ENCODE measurements around the gene CFAP20DC.
A peak's percentile ranks its signal among the peaks of the same experiment; 100 is the strongest.

CFAP20DC gene

DNA sequence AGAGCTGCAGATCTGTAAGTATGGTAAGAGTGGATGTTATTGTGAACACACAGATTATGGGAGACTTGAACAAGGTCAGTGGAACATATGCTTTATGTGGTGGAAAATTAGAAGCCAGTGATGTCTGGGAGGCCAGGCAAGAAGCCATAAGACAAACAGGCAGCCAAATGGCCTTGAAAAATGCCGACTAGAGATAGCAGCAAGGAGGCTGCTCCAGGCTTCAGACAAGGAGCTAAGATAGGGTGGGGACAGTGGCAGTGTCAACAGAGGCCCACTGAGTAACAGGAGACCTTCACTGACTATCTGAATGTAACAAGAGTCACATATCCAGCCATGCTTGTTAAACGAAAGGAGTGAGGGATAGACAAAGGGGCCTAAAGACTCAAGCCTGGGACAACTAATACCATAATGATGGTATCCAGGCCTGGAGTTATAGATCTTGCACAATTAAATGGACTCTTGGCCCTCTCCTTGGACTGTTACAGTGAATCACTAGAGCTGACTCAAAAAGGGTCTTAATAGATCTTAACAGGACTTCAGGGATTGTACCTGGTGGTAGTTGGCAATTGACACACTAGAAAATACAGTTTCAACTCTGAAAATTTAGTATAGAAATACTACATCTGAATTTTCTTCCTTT is 50.6 kb downstream of the CFAP20DC start:
- Histone ChIP-seq H3K36me3 (ENCODE audit: control insufficient read depth in 5 of 5, insufficient read depth in 5 of 5, low read length in 5 of 5) (no peaks in the 10 kb centered on the region), H3K4me1 (ENCODE audit: control insufficient read depth in 5 of 5, insufficient read depth in 5 of 5, low read length in 5 of 5) (no peaks in the 10 kb centered on the region), H3K27me3 (ENCODE audit: control insufficient read depth in 5 of 5, insufficient read depth in 4 of 5, low read length in 5 of 5) (no peaks in the 10 kb centered on the region)

GRCh38 chr3:58998476-58999117 is 51.2 kb downstream of the CFAP20DC start:
- H3K27ac ChIP-seq (ENCODE audit: low read depth, low read length), result no peak overlapping the region
- no peaks in the 10 kb centered on the region for H3K27me3 ChIP-seq (ENCODE audit: control insufficient read depth in 5 of 5, insufficient read depth in 4 of 5, low read length in 5 of 5)
- no peaks in the 10 kb centered on the region for H3K9me3 ChIP-seq (ENCODE audit: control insufficient read depth in 5 of 5, low read length in 5 of 5)
- H3K4me1 ChIP-seq (ENCODE audit: control insufficient read depth in 5 of 5, insufficient read depth in 5 of 5, low read length in 5 of 5), result no peaks in the 10 kb centered on the region
- H3K36me3 ChIP-seq (ENCODE audit: control insufficient read depth in 5 of 5, insufficient read depth in 5 of 5, low read length in 5 of 5), result no peaks in the 10 kb centered on the region
- H3K9ac ChIP-seq (ENCODE audit: low read length in 5 of 5), result no peak overlapping the region
- no peak overlapping the region for H3K4me3 ChIP-seq (ENCODE audit: low read depth in 1 of 5, low read length in 5 of 5)

More for the DNA sequence above, 50.6 kb downstream of the CFAP20DC start:
- H3K9ac ChIP-seq (ENCODE audit: low read length in 5 of 5), result no peak overlapping the region
- H3K9me3 ChIP-seq (ENCODE audit: control insufficient read depth in 5 of 5, low read length in 5 of 5), result no peaks in the 10 kb centered on the region
- H3K27ac ChIP-seq (ENCODE audit: low read depth, low read length), result no peak overlapping the region
- H3K4me3 ChIP-seq (ENCODE audit: low read depth in 1 of 5, low read length in 5 of 5), result no peak overlapping the region

DNA sequence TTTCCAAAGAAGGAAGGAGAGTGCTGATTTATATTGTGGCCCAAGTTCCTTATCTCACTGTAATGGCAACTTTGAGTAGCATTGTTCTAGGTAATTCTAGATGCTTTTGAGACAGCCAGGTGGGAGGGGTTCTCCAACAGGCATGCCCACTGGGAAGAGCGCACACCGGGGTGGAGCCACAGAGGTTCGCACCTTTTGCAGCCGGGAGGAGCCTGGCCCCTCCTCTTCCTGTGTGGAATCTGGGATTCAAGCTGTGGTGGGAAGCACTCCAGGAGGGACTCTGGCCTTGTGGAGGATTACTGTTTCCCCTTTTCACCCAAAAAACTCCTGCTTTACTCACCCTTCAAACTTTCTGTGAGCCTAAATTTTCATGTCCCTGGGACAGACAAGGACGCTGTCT is 53.1 kb downstream of the CFAP20DC start:
- no peaks in the 10 kb centered on the region for H3K27me3 ChIP-seq (ENCODE audit: control insufficient read depth in 5 of 5, insufficient read depth in 4 of 5, low read length in 5 of 5)
- no peak overlapping the region for H3K4me3 ChIP-seq (ENCODE audit: low read depth in 1 of 5, low read length in 5 of 5)
- H3K27ac ChIP-seq (ENCODE audit: low read depth, low read length), result no peak overlapping the region

GRCh38 chr3:58994746-58995330 is 55.0 kb downstream of the CFAP20DC start:
- no peak overlapping the region for H3K9ac ChIP-seq (ENCODE audit: low read length in 5 of 5)
- no peak overlapping the region for H3K27ac ChIP-seq (ENCODE audit: low read depth, low read length)
- H3K4me3 ChIP-seq (ENCODE audit: low read depth in 1 of 5, low read length in 5 of 5), result peak overlapping the region in 1 of 5 donors; percentile 33
- H3K27me3 ChIP-seq (ENCODE audit: control insufficient read depth in 5 of 5, insufficient read depth in 4 of 5, low read length in 5 of 5), result no peaks in the 10 kb centered on the region
- no peaks in the 10 kb centered on the region for H3K36me3 ChIP-seq (ENCODE audit: control insufficient read depth in 5 of 5, insufficient read depth in 5 of 5, low read length in 5 of 5)
- no peaks in the 10 kb centered on the region for H3K9me3 ChIP-seq (ENCODE audit: control insufficient read depth in 5 of 5, low read length in 5 of 5)
- H3K4me1 ChIP-seq (ENCODE audit: control insufficient read depth in 5 of 5, insufficient read depth in 5 of 5, low read length in 5 of 5), result no peaks in the 10 kb centered on the region

More for the DNA sequence above, 53.1 kb downstream of the CFAP20DC start:
- no peaks in the 10 kb centered on the region for H3K9me3 ChIP-seq (ENCODE audit: control insufficient read depth in 5 of 5, low read length in 5 of 5)
- H3K9ac ChIP-seq (ENCODE audit: low read length in 5 of 5), result no peak overlapping the region
- H3K36me3 ChIP-seq (ENCODE audit: control insufficient read depth in 5 of 5, insufficient read depth in 5 of 5, low read length in 5 of 5), result no peaks in the 10 kb centered on the region
- H3K4me1 ChIP-seq (ENCODE audit: control insufficient read depth in 5 of 5, insufficient read depth in 5 of 5, low read length in 5 of 5), result no peaks in the 10 kb centered on the region

GRCh38 chr3:58993547-58993946 is 56.3 kb downstream of the CFAP20DC start:
- Histone ChIP-seq H3K4me1 (ENCODE audit: control insufficient read depth in 5 of 5, insufficient read depth in 5 of 5, low read length in 5 of 5) (no peaks in the 10 kb centered on the region), H3K36me3 (ENCODE audit: control insufficient read depth in 5 of 5, insufficient read depth in 5 of 5, low read length in 5 of 5) (no peaks in the 10 kb centered on the region), H3K27ac (ENCODE audit: low read depth, low read length) (no peak overlapping the region), H3K9me3 (ENCODE audit: control insufficient read depth in 5 of 5, low read length in 5 of 5) (no peaks in the 10 kb centered on the region), H3K4me3 (ENCODE audit: low read depth in 1 of 5, low read length in 5 of 5) (no peak overlapping the region), H3K27me3 (ENCODE audit: control insufficient read depth in 5 of 5, insufficient read depth in 4 of 5, low read length in 5 of 5) (no peaks in the 10 kb centered on the region), H3K9ac (ENCODE audit: low read length in 5 of 5) (no peak overlapping the region)

DNA sequence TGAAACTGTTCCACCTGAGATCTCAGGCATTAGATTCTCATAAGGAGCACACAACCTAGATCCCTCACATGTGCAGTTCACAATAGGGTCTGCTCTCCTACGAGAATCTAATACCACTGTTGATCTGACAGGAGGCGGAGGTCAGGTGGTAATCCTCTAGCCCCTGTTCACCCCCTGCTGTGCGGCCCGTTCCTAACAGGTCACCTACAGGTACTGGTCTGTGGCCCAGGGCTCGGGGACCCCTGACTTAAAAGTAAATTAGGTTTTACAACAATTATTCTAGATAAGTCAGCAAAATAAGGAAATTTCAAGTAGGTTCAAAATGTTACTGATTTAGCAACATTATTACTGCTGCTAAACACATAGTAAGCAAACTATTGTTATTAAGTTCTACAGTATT is 58.2 kb downstream of the CFAP20DC start:
- H3K27ac ChIP-seq (ENCODE audit: low read depth, low read length), result no peak overlapping the region
- no peaks in the 10 kb centered on the region for H3K27me3 ChIP-seq (ENCODE audit: control insufficient read depth in 5 of 5, insufficient read depth in 4 of 5, low read length in 5 of 5)
- H3K9ac ChIP-seq (ENCODE audit: low read length in 5 of 5), result no peak overlapping the region
- H3K9me3 ChIP-seq (ENCODE audit: control insufficient read depth in 5 of 5, low read length in 5 of 5), result peaks cover 0 to 1% (median under 1%) of the 10 kb centered on the region in 5 donors
- H3K4me3 ChIP-seq (ENCODE audit: low read depth in 1 of 5, low read length in 5 of 5), result no peak overlapping the region
- H3K4me1 ChIP-seq (ENCODE audit: control insufficient read depth in 5 of 5, insufficient read depth in 5 of 5, low read length in 5 of 5), result no peaks in the 10 kb centered on the region
- no peaks in the 10 kb centered on the region for H3K36me3 ChIP-seq (ENCODE audit: control insufficient read depth in 5 of 5, insufficient read depth in 5 of 5, low read length in 5 of 5)

DNA sequence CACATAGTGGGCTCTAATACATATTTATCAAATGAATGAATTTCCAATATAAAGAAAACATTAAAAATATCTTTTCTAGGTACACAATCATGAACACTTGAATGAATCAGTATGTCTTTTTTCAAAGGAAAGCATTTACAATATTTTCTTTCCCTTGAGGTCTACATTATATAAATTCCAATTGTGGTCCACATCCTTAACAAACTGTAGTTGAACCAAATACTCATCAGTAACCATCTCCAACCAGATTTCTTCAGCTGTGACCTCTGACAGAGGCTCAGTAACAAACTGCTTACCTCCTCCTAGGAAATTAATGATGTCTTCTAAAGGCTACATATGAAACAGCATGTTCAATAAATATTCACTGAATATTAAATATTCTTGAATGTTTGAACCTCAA is 58.8 kb downstream of the CFAP20DC start:
- no peaks in the 10 kb centered on the region for H3K4me1 ChIP-seq (ENCODE audit: control insufficient read depth in 5 of 5, insufficient read depth in 5 of 5, low read length in 5 of 5)
- H3K9me3 ChIP-seq (ENCODE audit: control insufficient read depth in 5 of 5, low read length in 5 of 5), result peaks cover 0 to 4% (median 2%) of the 10 kb centered on the region in 5 donors
- no peak overlapping the region for H3K27ac ChIP-seq (ENCODE audit: low read depth, low read length)
- H3K9ac ChIP-seq (ENCODE audit: low read length in 5 of 5), result no peak overlapping the region
- no peaks in the 10 kb centered on the region for H3K36me3 ChIP-seq (ENCODE audit: control insufficient read depth in 5 of 5, insufficient read depth in 5 of 5, low read length in 5 of 5)
- H3K4me3 ChIP-seq (ENCODE audit: low read depth in 1 of 5, low read length in 5 of 5), result no peak overlapping the region
- H3K27me3 ChIP-seq (ENCODE audit: control insufficient read depth in 5 of 5, insufficient read depth in 4 of 5, low read length in 5 of 5), result no peaks in the 10 kb centered on the region

DNA sequence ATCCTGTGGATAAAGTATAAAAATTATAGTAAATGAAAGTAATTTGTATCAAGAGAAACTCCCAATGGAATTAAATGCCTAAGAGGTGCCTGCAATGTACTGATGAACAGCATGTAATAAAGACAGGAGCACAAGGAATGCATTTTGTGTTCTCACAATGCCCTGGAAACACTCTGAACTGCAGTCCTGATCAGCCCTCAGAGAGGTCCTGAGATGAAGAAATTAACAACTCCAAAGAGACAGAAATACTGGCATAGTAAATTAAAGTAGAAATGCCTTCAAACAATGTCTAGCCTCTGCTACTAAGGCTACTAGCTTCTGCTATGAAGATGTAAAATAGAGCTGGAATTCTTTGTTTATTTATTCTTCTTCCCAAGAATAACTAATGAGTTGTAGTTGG is 59.9 kb downstream of the CFAP20DC start:
- no peak overlapping the region for H3K9ac ChIP-seq (ENCODE audit: low read length in 5 of 5)
- H3K27ac ChIP-seq (ENCODE audit: low read depth, low read length), result no peak overlapping the region
- no peak overlapping the region for H3K4me3 ChIP-seq (ENCODE audit: low read depth in 1 of 5, low read length in 5 of 5)
- peaks cover 0 to 4% (median 2%) of the 10 kb centered on the region in 5 donors for H3K9me3 ChIP-seq (ENCODE audit: control insufficient read depth in 5 of 5, low read length in 5 of 5)
- H3K36me3 ChIP-seq (ENCODE audit: control insufficient read depth in 5 of 5, insufficient read depth in 5 of 5, low read length in 5 of 5), result no peaks in the 10 kb centered on the region
- H3K27me3 ChIP-seq (ENCODE audit: control insufficient read depth in 5 of 5, insufficient read depth in 4 of 5, low read length in 5 of 5), result no peaks in the 10 kb centered on the region
- H3K4me1 ChIP-seq (ENCODE audit: control insufficient read depth in 5 of 5, insufficient read depth in 5 of 5, low read length in 5 of 5), result no peaks in the 10 kb centered on the region

- Histone ChIP-seq H3K9ac (ENCODE audit: low read length in 5 of 5) (no peak overlapping the region), H3K27me3 (ENCODE audit: control insufficient read depth in 5 of 5, insufficient read depth in 4 of 5, low read length in 5 of 5) (no peaks in the 10 kb centered on the region), H3K4me3 (ENCODE audit: low read depth in 1 of 5, low read length in 5 of 5) (no peak overlapping the region), H3K27ac (ENCODE audit: low read depth, low read length) (no peak overlapping the region), H3K36me3 (ENCODE audit: control insufficient read depth in 5 of 5, insufficient read depth in 5 of 5, low read length in 5 of 5) (no peaks in the 10 kb centered on the region), H3K4me1 (ENCODE audit: control insufficient read depth in 5 of 5, insufficient read depth in 5 of 5, low read length in 5 of 5) (no peaks in the 10 kb centered on the region), H3K9me3 (ENCODE audit: control insufficient read depth in 5 of 5, low read length in 5 of 5) (peaks cover 0 to 4% (median 2%) of the 10 kb centered on the region in 5 donors)
Observed at GRCh38 chr3:58989163-58989562, 60.7 kb downstream of the CFAP20DC start.

GRCh38 chr3:58988041-58988440 is 61.8 kb downstream of the CFAP20DC start:
- Histone ChIP-seq H3K27me3 (ENCODE audit: control insufficient read depth in 5 of 5, insufficient read depth in 4 of 5, low read length in 5 of 5) (no peaks in the 10 kb centered on the region), H3K4me1 (ENCODE audit: control insufficient read depth in 5 of 5, insufficient read depth in 5 of 5, low read length in 5 of 5) (no peaks in the 10 kb centered on the region)

More at GRCh38 chr3:58988041-58988440, 61.8 kb downstream of the CFAP20DC start:
- no peak overlapping the region for H3K4me3 ChIP-seq (ENCODE audit: low read depth in 1 of 5, low read length in 5 of 5)
- H3K27ac ChIP-seq (ENCODE audit: low read depth, low read length), result no peak overlapping the region
- peaks cover 0 to 4% (median 2%) of the 10 kb centered on the region in 5 donors for H3K9me3 ChIP-seq (ENCODE audit: control insufficient read depth in 5 of 5, low read length in 5 of 5)
- no peak overlapping the region for H3K9ac ChIP-seq (ENCODE audit: low read length in 5 of 5)
- no peaks in the 10 kb centered on the region for H3K36me3 ChIP-seq (ENCODE audit: control insufficient read depth in 5 of 5, insufficient read depth in 5 of 5, low read length in 5 of 5)

All from subcutaneous abdominal adipose tissue (tissue), 5 donors.